DND-41 (cell line): ENCODE results near the gene INPP4A.

Source experiments
- ATAC-seq: fragments of 200-7000 bp; cut with Tn5 transposase; 3 replicates; pipeline ENCODE4 v1.9.1; 2021; ENCODE audit warnings: low read depth; ENCODE audit not compliant: insufficient read depth
- DNase-seq: peaks from one replicate; pipeline ENCODE4 v3.0.0-alpha.2; 2020
- H2AFZ ChIP-seq: 2 replicates; pipeline ENCODE4 v1.6.0; 2012; ENCODE audit warnings: low read depth, low read length
- H3K27ac ChIP-seq: 2 replicates; pipeline ENCODE4 v1.5.1; 2012; ENCODE audit warnings: low read length, inconsistent platforms
- H3K27me3 ChIP-seq: fragments of 200-600 bp; sonication (generic); 2 replicates; pipeline ENCODE4 v1.6.0; 2012; ENCODE audit warnings: low read length, mild to moderate bottlenecking, inconsistent platforms; ENCODE audit not compliant: insufficient read depth, poor library complexity
- H3K36me3 ChIP-seq: 2 replicates; pipeline ENCODE4 v1.5.1; 2012; ENCODE audit warnings: low read length, inconsistent platforms; ENCODE audit not compliant: insufficient read depth
- H3K4me1 ChIP-seq: 2 replicates; pipeline ENCODE4 v1.5.1; 2012; ENCODE audit warnings: mild to moderate bottlenecking, low read length; ENCODE audit not compliant: insufficient read depth
- H3K4me2 ChIP-seq: 2 replicates; pipeline ENCODE4 v1.6.0; 2012; ENCODE audit warnings: mild to moderate bottlenecking, moderate library complexity, low read length, inconsistent platforms; ENCODE audit not compliant: insufficient read depth
- H3K4me3 ChIP-seq, 2 experiments: fragments of 200-600 bp in 1 of 2; shearing (Covaris generic) in 1 of 2; 2 replicates each; pipeline ENCODE4 v1.5.1; 2012 to 2016; ENCODE audit warnings: inconsistent platforms in 2 of 2, low read length in 2 of 2, mild to moderate bottlenecking in 2 of 2, low read depth in 1 of 2, moderate library complexity in 1 of 2
- H3K79me2 ChIP-seq: 2 replicates; pipeline ENCODE4 v1.6.0; 2012; ENCODE audit warnings: low read length, inconsistent platforms; ENCODE audit not compliant: insufficient read depth
- H3K9ac ChIP-seq: 2 replicates; pipeline ENCODE4 v1.6.0; 2012; ENCODE audit warnings: low read depth, mild to moderate bottlenecking, inconsistent platforms, low read length, moderate library complexity
- H3K9me3 ChIP-seq: 2 replicates; pipeline ENCODE4 v1.5.1; 2012; ENCODE audit warnings: low read length, moderate library complexity, mild to moderate bottlenecking, inconsistent platforms; ENCODE audit not compliant: insufficient read depth, severe bottlenecking
- H4K20me1 ChIP-seq: 2 replicates; pipeline ENCODE4 v1.6.0; 2012; ENCODE audit warnings: low read length; ENCODE audit not compliant: insufficient read depth
- EZH2 ChIP-seq: IDR thresholded peaks from 3 replicates; pipeline ENCODE4 v1.6.1; 2012; ENCODE audit warnings: borderline replicate concordance, low read depth, mild to moderate bottlenecking, moderate library complexity, low read length, inconsistent platforms; ENCODE audit not compliant: severe bottlenecking
- TF ChIP-seq, protein P1 (sequence below): IDR thresholded peaks from 2 replicates; pipeline ENCODE4 v1.5.1; 2012; ENCODE audit warnings: borderline replicate concordance, low read length, moderate library complexity, mild to moderate bottlenecking; ENCODE audit not compliant: poor library complexity, severe bottlenecking; ENCODE audit errors: extremely low read depth

The INPP4A gene

GRCh38 chr2:98576666-98577312 lies 132.1 kb downstream of the INPP4A start:
- Histone ChIP-seq H3K4me2 (no peak overlapping the region), H3K79me2 (no peaks in the 10 kb centered on the region), H3K9ac (no peak overlapping the region), H4K20me1 (no peaks in the 10 kb centered on the region), H3K9me3 (no peaks in the 10 kb centered on the region), H2AFZ (no peak overlapping the region), H3K4me1 (no peaks in the 10 kb centered on the region), H3K36me3 (peaks cover 65% of the 10 kb centered on the region), H3K27me3 (no peaks in the 10 kb centered on the region), H3K27ac (no peak overlapping the region), H3K4me3 (no peak overlapping the region)
- no peak for ATAC-seq
- TF ChIP-seq EZH2: no peak
- TF ChIP-seq, protein P1, sequence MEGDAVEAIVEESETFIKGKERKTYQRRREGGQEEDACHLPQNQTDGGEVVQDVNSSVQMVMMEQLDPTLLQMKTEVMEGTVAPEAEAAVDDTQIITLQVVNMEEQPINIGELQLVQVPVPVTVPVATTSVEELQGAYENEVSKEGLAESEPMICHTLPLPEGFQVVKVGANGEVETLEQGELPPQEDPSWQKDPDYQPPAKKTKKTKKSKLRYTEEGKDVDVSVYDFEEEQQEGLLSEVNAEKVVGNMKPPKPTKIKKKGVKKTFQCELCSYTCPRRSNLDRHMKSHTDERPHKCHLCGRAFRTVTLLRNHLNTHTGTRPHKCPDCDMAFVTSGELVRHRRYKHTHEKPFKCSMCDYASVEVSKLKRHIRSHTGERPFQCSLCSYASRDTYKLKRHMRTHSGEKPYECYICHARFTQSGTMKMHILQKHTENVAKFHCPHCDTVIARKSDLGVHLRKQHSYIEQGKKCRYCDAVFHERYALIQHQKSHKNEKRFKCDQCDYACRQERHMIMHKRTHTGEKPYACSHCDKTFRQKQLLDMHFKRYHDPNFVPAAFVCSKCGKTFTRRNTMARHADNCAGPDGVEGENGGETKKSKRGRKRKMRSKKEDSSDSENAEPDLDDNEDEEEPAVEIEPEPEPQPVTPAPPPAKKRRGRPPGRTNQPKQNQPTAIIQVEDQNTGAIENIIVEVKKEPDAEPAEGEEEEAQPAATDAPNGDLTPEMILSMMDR: no peak
- DNase-seq: no peak

GRCh38 chr2:98577313-98577712 lies 132.7 kb downstream of the INPP4A start:
- H3K9me3 ChIP-seq: no peaks in the 10 kb centered on the region
- H3K79me2 ChIP-seq: no peaks in the 10 kb centered on the region
- DNase-seq (no peak), ATAC-seq (no peak)
- H3K27me3 ChIP-seq: no peaks in the 10 kb centered on the region
- TF ChIP-seq, protein P1: peak; percentile 16
- no peak for TF ChIP-seq EZH2
- H3K4me3 ChIP-seq: no peak overlapping the region
- H3K27ac ChIP-seq: no peak overlapping the region
- no peaks in the 10 kb centered on the region for H3K4me1 ChIP-seq
- no peak overlapping the region for H3K9ac ChIP-seq
- H4K20me1 ChIP-seq: no peaks in the 10 kb centered on the region
- H3K36me3 ChIP-seq: peaks cover 68% of the 10 kb centered on the region
- no peak overlapping the region for H2AFZ ChIP-seq
- H3K4me2 ChIP-seq: no peak overlapping the region

- TF ChIP-seq, protein P1: no peak
- TF ChIP-seq EZH2: no peak
- H3K36me3 ChIP-seq: peaks cover 66% of the 10 kb centered on the region
- no peak overlapping the region for H2AFZ ChIP-seq
Observed at GRCh38 chr2:98578231-98578630, 133.6 kb downstream of the INPP4A start.

GRCh38 chr2:98579926-98580325 lies 135.3 kb downstream of the INPP4A start:
- no peak for ATAC-seq
- Histone ChIP-seq H2AFZ (no peak overlapping the region), H3K27me3 (no peaks in the 10 kb centered on the region), H3K4me3 (no peak overlapping the region), H3K27ac (no peak overlapping the region), H4K20me1 (no peaks in the 10 kb centered on the region), H3K9me3 (no peaks in the 10 kb centered on the region), H3K79me2 (no peaks in the 10 kb centered on the region), H3K9ac (no peak overlapping the region), H3K36me3 (peaks cover 70% of the 10 kb centered on the region), H3K4me2 (no peak overlapping the region), H3K4me1 (no peaks in the 10 kb centered on the region)
- no peak for DNase-seq
- TF ChIP-seq EZH2: no peak
- TF ChIP-seq, protein P1: no peak

More at GRCh38 chr2:98578231-98578630, 133.6 kb downstream of the INPP4A start:
- DNase-seq: no peak
- H3K27ac ChIP-seq: no peak overlapping the region
- no peaks in the 10 kb centered on the region for H3K27me3 ChIP-seq
- H3K9me3 ChIP-seq: no peaks in the 10 kb centered on the region
- H3K4me2 ChIP-seq: no peak overlapping the region
- H3K4me3 ChIP-seq: no peak overlapping the region
- H3K79me2 ChIP-seq: no peaks in the 10 kb centered on the region
- H3K4me1 ChIP-seq: no peaks in the 10 kb centered on the region
- no peak overlapping the region for H3K9ac ChIP-seq
- H4K20me1 ChIP-seq: no peaks in the 10 kb centered on the region
- ATAC-seq: no peak; the same call in 2 of the 3 replicates
